Mucosa of gallbladder (tissue), 1 donor: ENCODE measurements around the gene SNURF. TPM values are rescaled to one million over a fixed set of nuclear protein-coding genes. Genes with fewer than 3 reads are reported as not detected.
"Not testable (repeated sequence)": the region's sequence is repeated elsewhere in the genome, so short reads cannot be mapped to it uniquely, and the experiment has no call there.

ENCODE experiments used
- DNase-seq: peaks from one replicate; pipeline ENCODE4 v3.0.0-alpha.2; 2020; ENCODE audit warnings: low spot score
- total RNA-seq: library from RNA; stranded (reverse); gene quantifications from one replicate; pipeline ENCODE4 v1.2.1, GENCODE V29; 2021
- donor health status: DM: no; HTN: no; CAD: no.

The SNURF gene
- total RNA-seq, 1 donor from 2014 or later, result 39.3 TPM

GRCh38 chr15:24971052-24971451 lies 16.3 kb downstream of the SNURF start:
- DNase-seq, result no peak

GRCh38 chr15:24971772-24972171 lies 17.0 kb downstream of the SNURF start:
- no peak for DNase-seq

- not testable (repeated sequence) for DNase-seq
Measured at GRCh38 chr15:24972707-24973106, 17.9 kb downstream of the SNURF start.

GRCh38 chr15:24976932-24977331 lies 22.1 kb downstream of the SNURF start:
- no peak for DNase-seq

- DNase-seq, result no peak
Measured at GRCh38 chr15:24977686-24978085, 22.9 kb downstream of the SNURF start.

GRCh38 chr15:24985224-24985623 lies 30.4 kb downstream of the SNURF start:
- no peak for DNase-seq

GRCh38 chr15:24986653-24987052 lies 31.9 kb downstream of the SNURF start:
- no peak for DNase-seq

Other genes starting within 250 kb of the SNURF start
- gene SNRPN, start within 50 bp of the SNURF start, total RNA-seq, result 277 TPM